Fibroblast of villous mesenchyme (primary cell): Measurements from ENCODE around the gene ANGPT4. TPM values are rescaled to one million over a fixed set of nuclear protein-coding genes. Genes with fewer than 3 reads are reported as not detected.

Source experiments
- DNase-seq: peaks from one replicate; pipeline ENCODE4 v3.0.0-alpha.2; 2010; ENCODE audit warnings: low read depth
- H3K4me3 ChIP-seq: 2 replicates; pipeline ENCODE4 v1.5.1; 2011; ENCODE audit warnings: low read depth, mild to moderate bottlenecking, low read length
- CTCF ChIP-seq: IDR thresholded peaks from 2 replicates; pipeline ENCODE4 v1.5.1; 2012; ENCODE audit warnings: low read depth, mild to moderate bottlenecking, low read length; ENCODE audit not compliant: insufficient read depth
- total RNA-seq: library from RNA; depleted of rRNA; stranded (reverse); fragments of >200 nt; gene quantifications from 2 replicates; pipeline ENCODE4 v1.2.3, GENCODE V29; 2012

Gene ANGPT4
- total RNA-seq, 1 donor, result not detected

GRCh38 chr20:917416-917815 lies 1.3 kb upstream of the ANGPT4 start:
- no peak for DNase-seq
- no peak for TF ChIP-seq CTCF
- no peak overlapping the region for H3K4me3 ChIP-seq

GRCh38 chr20:916825-917224 lies 691 bp upstream of the ANGPT4 start:
- DNase-seq, result no peak
- H3K4me3 ChIP-seq, result no peak overlapping the region
- no peak for TF ChIP-seq CTCF

- DNase-seq, result no peak
- H3K4me3 ChIP-seq, result no peak overlapping the region
- TF ChIP-seq CTCF, result no peak
These were observed 1.2 kb downstream of the ANGPT4 start for GRCh38 chr20:914727-915498.

GRCh38 chr20:913306-913849 lies 2.8 kb downstream of the ANGPT4 start:
- TF ChIP-seq CTCF, result no peak
- DNase-seq, result no peak
- H3K4me3 ChIP-seq, result no peak overlapping the region

GRCh38 chr20:911882-912600 lies 4.1 kb downstream of the ANGPT4 start:
- TF ChIP-seq CTCF, result no peak
- no peak overlapping the region for H3K4me3 ChIP-seq
- no peak for DNase-seq

- no peak for DNase-seq
- no peak for TF ChIP-seq CTCF
- H3K4me3 ChIP-seq, result no peak overlapping the region
These were observed 5.0 kb downstream of the ANGPT4 start for GRCh38 chr20:910870-911770.
